Measurements from ENCODE around the gene TMEM178B. TPM values are rescaled to one million over a fixed set of nuclear protein-coding genes. Genes with fewer than 3 reads are reported as not detected.
"Not testable (repeated sequence)": the region's sequence is repeated elsewhere in the genome, so short reads cannot be mapped to it uniquely, and the experiment has no call there.

The TMEM178B gene
- total RNA-seq, 1 experiment from 2014 or later: 0.39 TPM

DNA sequence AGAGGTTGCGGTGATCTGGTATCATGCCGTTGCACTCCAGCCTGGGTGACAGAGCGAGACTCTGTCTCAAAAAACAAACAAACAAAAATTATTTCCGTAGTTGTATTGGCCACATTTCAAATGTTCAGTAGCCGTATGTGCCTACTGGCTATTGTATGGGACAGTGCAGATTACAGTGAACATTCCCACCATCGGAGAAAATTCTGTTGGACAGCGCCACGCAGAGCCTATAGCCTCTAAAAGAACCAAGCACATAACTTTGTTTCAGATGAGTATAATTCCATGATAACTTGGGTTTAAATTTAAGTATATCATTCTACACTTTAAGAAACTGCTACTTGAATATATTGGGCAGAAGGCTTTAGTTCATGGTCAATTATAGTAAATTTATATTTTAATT is 5.4 kb downstream of the TMEM178B start:
- Histone ChIP-seq H3K4me1 (ENCODE audit: control insufficient read depth, insufficient read depth, low read length) (no peaks in the 10 kb centered on the region), H3K27me3 (ENCODE audit: control insufficient read depth, insufficient read depth, low read length) (peaks cover 34% of the 10 kb centered on the region), H3K27ac (ENCODE audit: low read length) (no peak overlapping the region), H3K9me3 (ENCODE audit: control insufficient read depth, insufficient read depth, low read depth, low read length) (no peaks in the 10 kb centered on the region), H3K36me3 (ENCODE audit: control insufficient read depth, insufficient read depth, low read length) (no peaks in the 10 kb centered on the region), H3K4me3 (ENCODE audit: low read depth in 2 of 2, low read length in 2 of 2) (no peak overlapping the region)
- DNase-seq (ENCODE audit: low read depth, low spot score) (no peak), ATAC-seq (no peak)
- POLR2A ChIA-PET: no interaction called here
- CTCF ChIA-PET: no interaction called here
- no peak for TF ChIP-seq POLR2AphosphoS5 (IDR thresholded peaks at IDR 0.05; ENCODE audit: low read depth, low read length)
- TF ChIP-seq SIN3A (IDR thresholded peaks at IDR 0.05; ENCODE audit: borderline replicate concordance, insufficient read depth, low read depth, low read length): no peak
- TF ChIP-seq, protein P1, sequence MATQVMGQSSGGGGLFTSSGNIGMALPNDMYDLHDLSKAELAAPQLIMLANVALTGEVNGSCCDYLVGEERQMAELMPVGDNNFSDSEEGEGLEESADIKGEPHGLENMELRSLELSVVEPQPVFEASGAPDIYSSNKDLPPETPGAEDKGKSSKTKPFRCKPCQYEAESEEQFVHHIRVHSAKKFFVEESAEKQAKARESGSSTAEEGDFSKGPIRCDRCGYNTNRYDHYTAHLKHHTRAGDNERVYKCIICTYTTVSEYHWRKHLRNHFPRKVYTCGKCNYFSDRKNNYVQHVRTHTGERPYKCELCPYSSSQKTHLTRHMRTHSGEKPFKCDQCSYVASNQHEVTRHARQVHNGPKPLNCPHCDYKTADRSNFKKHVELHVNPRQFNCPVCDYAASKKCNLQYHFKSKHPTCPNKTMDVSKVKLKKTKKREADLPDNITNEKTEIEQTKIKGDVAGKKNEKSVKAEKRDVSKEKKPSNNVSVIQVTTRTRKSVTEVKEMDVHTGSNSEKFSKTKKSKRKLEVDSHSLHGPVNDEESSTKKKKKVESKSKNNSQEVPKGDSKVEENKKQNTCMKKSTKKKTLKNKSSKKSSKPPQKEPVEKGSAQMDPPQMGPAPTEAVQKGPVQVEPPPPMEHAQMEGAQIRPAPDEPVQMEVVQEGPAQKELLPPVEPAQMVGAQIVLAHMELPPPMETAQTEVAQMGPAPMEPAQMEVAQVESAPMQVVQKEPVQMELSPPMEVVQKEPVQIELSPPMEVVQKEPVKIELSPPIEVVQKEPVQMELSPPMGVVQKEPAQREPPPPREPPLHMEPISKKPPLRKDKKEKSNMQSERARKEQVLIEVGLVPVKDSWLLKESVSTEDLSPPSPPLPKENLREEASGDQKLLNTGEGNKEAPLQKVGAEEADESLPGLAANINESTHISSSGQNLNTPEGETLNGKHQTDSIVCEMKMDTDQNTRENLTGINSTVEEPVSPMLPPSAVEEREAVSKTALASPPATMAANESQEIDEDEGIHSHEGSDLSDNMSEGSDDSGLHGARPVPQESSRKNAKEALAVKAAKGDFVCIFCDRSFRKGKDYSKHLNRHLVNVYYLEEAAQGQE (IDR thresholded peaks at IDR 0.05; ENCODE audit: insufficient read depth in 1 of 2, low read depth in 2 of 2, low read length in 1 of 2): peak in 1 of 2 experiments; percentile 49; a peak in 2 of 4 replicates
- BruUV-seq (replicated peaks): no TSS peak
- intact Hi-C loops (cut with micrococcal nuclease; ENCODE audit: unreplicated experiment) (no loop called here), in situ Hi-C loops (cut with HindIII; ENCODE audit: low pct_unique_long_range_greater_than_20kb, low sequenced_read_pairs) (no loop called here)

DNA sequence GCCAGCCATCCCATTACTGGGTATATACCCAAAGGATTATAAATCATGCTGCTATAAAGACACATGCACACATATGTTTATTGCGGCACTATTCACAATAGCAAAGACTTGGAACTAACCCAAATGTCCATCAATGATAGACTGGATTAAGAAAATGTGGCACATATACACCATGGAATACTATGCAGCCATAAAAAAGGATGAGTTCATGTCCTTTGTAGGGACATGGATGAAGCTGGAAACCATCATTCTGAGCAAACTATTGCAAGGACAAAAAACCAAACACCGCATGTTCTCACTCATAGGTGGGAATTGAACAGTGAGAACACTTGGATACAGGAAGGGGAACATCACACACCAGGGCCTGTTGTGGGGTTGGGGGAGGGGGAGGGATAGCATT is 15.6 kb downstream of the TMEM178B start:
- BruUV-seq (replicated peaks); H3K27ac ChIP-seq (ENCODE audit: low read length); H3K9me3 ChIP-seq (ENCODE audit: control insufficient read depth, insufficient read depth, low read depth, low read length); H3K36me3 ChIP-seq (ENCODE audit: control insufficient read depth, insufficient read depth, low read length); ATAC-seq; POLR2A ChIA-PET; H3K4me3 ChIP-seq (ENCODE audit: low read depth in 2 of 2, low read length in 2 of 2); H3K4me1 ChIP-seq (ENCODE audit: control insufficient read depth, insufficient read depth, low read length); in situ Hi-C loops (cut with HindIII; ENCODE audit: low pct_unique_long_range_greater_than_20kb, low sequenced_read_pairs); DNase-seq (ENCODE audit: low read depth, low spot score); H3K27me3 ChIP-seq (ENCODE audit: control insufficient read depth, insufficient read depth, low read length); intact Hi-C loops (cut with micrococcal nuclease; ENCODE audit: unreplicated experiment); CTCF ChIA-PET: not testable (repeated sequence)

DNA sequence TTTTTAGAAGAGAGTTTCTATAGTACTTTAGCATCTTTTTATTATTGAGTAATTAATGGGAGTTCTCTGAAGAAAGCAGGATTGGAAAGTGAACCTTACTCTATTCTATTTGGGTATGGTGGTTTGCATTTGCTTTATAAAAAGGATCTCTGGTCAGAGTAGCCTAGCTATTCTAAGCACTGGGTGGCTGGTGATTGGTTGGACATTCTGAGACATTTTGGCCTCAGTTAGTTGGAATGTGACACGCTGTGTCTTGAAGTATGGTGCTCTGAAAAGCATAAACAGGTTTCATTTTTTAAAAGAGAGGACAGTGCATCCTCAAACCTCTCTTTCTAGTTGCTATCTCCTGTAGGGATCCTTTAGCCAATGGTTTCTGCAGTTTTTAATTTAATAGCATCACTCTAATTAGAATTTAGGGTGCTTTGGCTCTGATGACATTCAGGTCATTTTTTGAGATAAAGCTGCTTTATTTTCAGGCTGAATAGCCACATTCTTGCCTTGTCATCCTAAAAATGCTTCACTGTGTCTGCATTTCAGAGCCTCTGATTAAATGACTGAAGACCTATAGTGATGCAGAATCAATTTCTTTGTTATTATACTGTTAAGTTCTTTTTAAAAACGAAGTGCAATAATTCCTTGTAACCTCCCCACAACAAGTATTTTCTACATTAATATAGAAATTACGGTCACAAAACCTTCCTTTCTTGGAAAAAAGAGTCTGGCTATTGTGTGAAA is 20.6 kb downstream of the TMEM178B start:
- intact Hi-C loops (cut with micrococcal nuclease; ENCODE audit: unreplicated experiment): loop anchor here (5.0 kb wide), 2 partner anchors 53 to 113 kb away; no protein-coding TSS in a partner anchor
- Histone ChIP-seq H3K27ac (ENCODE audit: low read length) (no peak overlapping the region), H3K4me3 (ENCODE audit: low read depth in 2 of 2, low read length in 2 of 2) (no peak overlapping the region), H3K4me1 (ENCODE audit: control insufficient read depth, insufficient read depth, low read length) (no peaks in the 10 kb centered on the region), H3K9me3 (ENCODE audit: control insufficient read depth, insufficient read depth, low read depth, low read length) (no peaks in the 10 kb centered on the region), H3K36me3 (ENCODE audit: control insufficient read depth, insufficient read depth, low read length) (no peaks in the 10 kb centered on the region), H3K27me3 (ENCODE audit: control insufficient read depth, insufficient read depth, low read length) (0 out of 2 replicates have a peak, but pooled peaks cover 2% of the 10 kb centered on the region)
- no TSS peak for BruUV-seq (replicated peaks)
- no peak for ATAC-seq
- in situ Hi-C loops (cut with HindIII; ENCODE audit: low pct_unique_long_range_greater_than_20kb, low sequenced_read_pairs): no loop called here
- TF ChIP-seq TCF7L2 (IDR thresholded peaks at IDR 0.05; ENCODE audit: low read depth, low read length) (no peak), POLR2AphosphoS5 (IDR thresholded peaks at IDR 0.05; ENCODE audit: low read depth, low read length) (no peak), SIN3A (IDR thresholded peaks at IDR 0.05; ENCODE audit: borderline replicate concordance, insufficient read depth, low read depth, low read length) (no peak)
- TF ChIP-seq, protein P2, sequence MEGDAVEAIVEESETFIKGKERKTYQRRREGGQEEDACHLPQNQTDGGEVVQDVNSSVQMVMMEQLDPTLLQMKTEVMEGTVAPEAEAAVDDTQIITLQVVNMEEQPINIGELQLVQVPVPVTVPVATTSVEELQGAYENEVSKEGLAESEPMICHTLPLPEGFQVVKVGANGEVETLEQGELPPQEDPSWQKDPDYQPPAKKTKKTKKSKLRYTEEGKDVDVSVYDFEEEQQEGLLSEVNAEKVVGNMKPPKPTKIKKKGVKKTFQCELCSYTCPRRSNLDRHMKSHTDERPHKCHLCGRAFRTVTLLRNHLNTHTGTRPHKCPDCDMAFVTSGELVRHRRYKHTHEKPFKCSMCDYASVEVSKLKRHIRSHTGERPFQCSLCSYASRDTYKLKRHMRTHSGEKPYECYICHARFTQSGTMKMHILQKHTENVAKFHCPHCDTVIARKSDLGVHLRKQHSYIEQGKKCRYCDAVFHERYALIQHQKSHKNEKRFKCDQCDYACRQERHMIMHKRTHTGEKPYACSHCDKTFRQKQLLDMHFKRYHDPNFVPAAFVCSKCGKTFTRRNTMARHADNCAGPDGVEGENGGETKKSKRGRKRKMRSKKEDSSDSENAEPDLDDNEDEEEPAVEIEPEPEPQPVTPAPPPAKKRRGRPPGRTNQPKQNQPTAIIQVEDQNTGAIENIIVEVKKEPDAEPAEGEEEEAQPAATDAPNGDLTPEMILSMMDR (IDR thresholded peaks at IDR 0.05): no peak
- TF ChIP-seq, protein P1 (IDR thresholded peaks at IDR 0.05; ENCODE audit: insufficient read depth in 1 of 2, low read depth in 2 of 2, low read length in 1 of 2): no peak
- ChIA-PET CTCF (no interaction called here), POLR2A (no interaction called here)
- no peak for DNase-seq (ENCODE audit: low read depth, low spot score)

All from Panc1 (cell line).